ENCODE data around the gene CEP85.

- TF ChIP-seq POLR2AphosphoS5 (IDR thresholded peaks at IDR 0.05; ENCODE audit: low read depth, low read length) (no peak), POLR2A (IDR thresholded peaks at IDR 0.05; ENCODE audit: low read depth, low read length) (no peak), TAF1 (IDR thresholded peaks at IDR 0.05; ENCODE audit: borderline replicate concordance, low read depth, low read length) (no peak)
Observed at GRCh38 chr1:26237230-26237966, 3.4 kb downstream of the CEP85 start.

Measured in GM12892 (cell line).